DMS53 treated with DMSO at 0.1 percent for 48 hours (cell line): ENCODE data around the gene TLDC2.
"Not testable (repeated sequence)": the region's sequence is repeated elsewhere in the genome, so short reads cannot be mapped to it uniquely, and the experiment has no call there.

Experiments
- DNase-seq: peaks from one replicate; lab custom pipeline; 2025; ENCODE audit not compliant: unreplicated experiment; lab: John Stamatoyannopoulos, UW

The TLDC2 gene

GRCh38 chr20:36905566-36905965, 29.6 kb downstream of the TLDC2 start:
- DNase-seq, result not testable (repeated sequence)

- DNase-seq, result not testable (repeated sequence)
Measured at GRCh38 chr20:36906086-36906485, 30.1 kb downstream of the TLDC2 start.

- DNase-seq, result no peak
Measured at GRCh38 chr20:36908603-36909002, 32.7 kb downstream of the TLDC2 start.

GRCh38 chr20:36916199-36916598, 40.3 kb downstream of the TLDC2 start:
- no peak for DNase-seq

- no peak for DNase-seq
Measured at GRCh38 chr20:36917240-36917639, 41.3 kb downstream of the TLDC2 start.

GRCh38 chr20:36917943-36918342, 42.0 kb downstream of the TLDC2 start:
- DNase-seq, result no peak

- DNase-seq, result peak; percentile 43
Measured at GRCh38 chr20:36919715-36920333, 43.9 kb downstream of the TLDC2 start.

GRCh38 chr20:36920334-36920730, 44.4 kb downstream of the TLDC2 start:
- DNase-seq, result no peak

- no peak for DNase-seq
Measured at GRCh38 chr20:36924167-36925045, 48.5 kb downstream of the TLDC2 start.

GRCh38 chr20:36925234-36925633, 49.3 kb downstream of the TLDC2 start:
- DNase-seq, result no peak

- DNase-seq, result no peak
Measured at GRCh38 chr20:36926653-36927200, 50.8 kb downstream of the TLDC2 start.

- DNase-seq, result no peak
Measured at GRCh38 chr20:36927704-36928103, 51.8 kb downstream of the TLDC2 start.

- no peak for DNase-seq
Measured at GRCh38 chr20:36929290-36929689, 53.4 kb downstream of the TLDC2 start.

- DNase-seq, result no peak
Measured at GRCh38 chr20:36929691-36930090, 53.8 kb downstream of the TLDC2 start.

- DNase-seq, result not testable (repeated sequence)
Measured at GRCh38 chr20:36932067-36932466, 56.1 kb downstream of the TLDC2 start.

- DNase-seq, result no peak
Measured at GRCh38 chr20:36932476-36933426, 56.8 kb downstream of the TLDC2 start.

GRCh38 chr20:36933571-36933970, 57.6 kb downstream of the TLDC2 start:
- not testable (repeated sequence) for DNase-seq

GRCh38 chr20:36936341-36936740, 60.4 kb downstream of the TLDC2 start:
- no peak for DNase-seq

GRCh38 chr20:36936761-36937401, 60.9 kb downstream of the TLDC2 start:
- not testable (repeated sequence) for DNase-seq

- no peak for DNase-seq
Measured at GRCh38 chr20:36937402-36937770, 61.4 kb downstream of the TLDC2 start.
